LoVo (cell line): ENCODE measurements around the gene KCNH2.
A peak's percentile ranks its signal among the peaks of the same experiment; 100 is the strongest.
"Not testable (repeated sequence)": the region's sequence is repeated elsewhere in the genome, so short reads cannot be mapped to it uniquely, and the experiment has no call there.

Experiments used
- DNase-seq: peaks from one replicate; pipeline ENCODE4 v3.0.0-alpha.2; 2016; ENCODE audit warnings: low spot score

The KCNH2 gene

GRCh38 chr7:150978126-150978789, at the start of gene KCNH2:
Gene KCNH2, minus strand, starts transcription at chr7:150978321. Its CDS starts 408 bp downstream, at chr7:150977913.
- peak; percentile 46 for DNase-seq

GRCh38 chr7:151027728-151028130, 49.6 kb upstream of the KCNH2 start:
- DNase-seq, result not testable (repeated sequence)

- not testable (repeated sequence) for DNase-seq
Measured at GRCh38 chr7:151026771-151027727, 48.9 kb upstream of the KCNH2 start.

DNA sequence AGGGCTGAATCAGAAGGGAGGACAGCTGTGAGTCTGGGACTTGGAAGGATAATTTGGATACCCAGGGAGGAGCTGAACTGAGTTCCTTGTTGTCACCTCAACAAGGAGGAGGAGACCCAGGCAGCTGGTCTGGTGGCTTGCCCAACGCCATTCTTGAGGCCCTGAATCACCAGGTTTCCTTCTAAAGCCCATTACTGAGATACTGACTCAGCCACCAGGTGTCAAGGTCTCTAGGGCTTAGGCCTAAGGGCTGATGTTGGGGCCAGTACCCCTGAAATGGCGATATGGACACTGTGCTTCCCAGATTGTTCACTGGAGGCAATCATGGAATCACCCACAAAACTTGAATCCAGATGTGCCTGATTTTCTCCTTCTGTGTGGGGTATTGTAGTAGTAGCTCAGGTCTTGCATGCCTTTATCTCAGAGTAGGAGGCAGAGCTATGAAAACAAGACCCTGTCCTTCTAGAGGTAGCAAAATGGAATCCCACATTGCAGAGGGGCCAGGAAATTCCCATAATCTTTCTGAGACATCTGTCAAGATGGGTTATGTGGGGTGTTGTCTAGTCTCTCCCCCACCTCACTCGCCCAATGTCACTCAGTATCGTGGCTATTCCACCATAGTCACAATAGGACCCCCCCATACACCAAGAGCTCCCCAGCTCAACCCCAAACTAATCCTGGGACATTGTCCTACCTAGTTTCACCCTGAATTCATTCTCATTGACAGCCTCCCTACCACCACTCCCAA, 48.0 kb upstream of the KCNH2 start:
- peak; percentile 45 for DNase-seq

DNA sequence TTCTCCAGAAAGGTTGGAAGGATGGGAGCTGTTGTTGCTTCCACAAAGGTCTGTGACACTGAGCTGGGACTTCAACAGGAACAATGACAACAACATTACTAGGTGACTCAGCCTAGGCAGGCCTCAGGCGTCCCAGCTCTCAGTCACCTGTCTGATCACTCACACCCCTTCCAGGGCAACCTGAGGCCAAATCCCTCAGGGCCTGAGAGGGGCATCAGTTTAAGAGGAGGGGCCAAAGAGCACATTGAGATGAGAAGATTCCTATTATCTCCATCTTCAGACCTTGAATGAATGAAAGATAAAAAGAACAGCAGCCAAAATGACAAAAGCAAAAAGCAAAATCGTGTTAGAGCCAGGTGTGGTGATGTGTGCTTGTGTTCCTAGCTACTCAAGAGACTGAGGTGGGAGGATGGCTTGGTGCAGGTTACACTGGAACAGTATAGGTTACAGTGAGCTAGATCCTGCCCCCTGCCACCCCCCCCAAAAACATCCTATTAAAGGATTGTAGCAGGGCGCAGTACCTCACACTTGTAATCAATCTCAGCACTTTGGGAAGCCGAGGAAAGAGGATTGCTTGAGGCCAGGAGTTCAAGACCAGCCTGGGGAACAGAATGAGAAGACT, 46.4 kb upstream of the KCNH2 start, which contains the start of gene ATG9B:
Gene ATG9B (minus strand): TSS at position 60 of the 622 bp plus-strand sequence. CDS start 71 bp downstream, outside the sequence.
- DNase-seq, result no peak

DNA sequence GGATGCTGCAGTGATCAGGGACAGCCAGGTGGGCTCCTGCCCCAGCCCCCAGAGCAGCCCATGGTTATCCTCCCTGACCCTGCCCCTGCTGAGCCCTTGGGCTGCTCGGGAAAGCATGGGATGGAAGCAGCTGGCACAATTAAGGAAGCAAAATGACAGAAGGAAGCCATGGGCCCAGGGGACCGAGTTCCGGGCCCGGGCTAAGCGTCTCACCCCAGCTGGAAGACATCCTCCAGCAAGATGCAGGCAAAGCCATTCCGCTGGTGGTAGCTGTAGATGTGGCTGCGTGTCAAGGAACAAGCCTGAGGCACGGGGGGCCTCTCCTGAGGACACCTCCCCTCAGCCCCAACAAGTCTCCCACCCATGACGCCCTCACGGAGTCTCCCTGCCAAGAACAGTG, 45.1 kb upstream of the KCNH2 start:
- no peak for DNase-seq

GRCh38 chr7:151020231-151020630, 42.1 kb upstream of the KCNH2 start:
- no peak for DNase-seq

DNA sequence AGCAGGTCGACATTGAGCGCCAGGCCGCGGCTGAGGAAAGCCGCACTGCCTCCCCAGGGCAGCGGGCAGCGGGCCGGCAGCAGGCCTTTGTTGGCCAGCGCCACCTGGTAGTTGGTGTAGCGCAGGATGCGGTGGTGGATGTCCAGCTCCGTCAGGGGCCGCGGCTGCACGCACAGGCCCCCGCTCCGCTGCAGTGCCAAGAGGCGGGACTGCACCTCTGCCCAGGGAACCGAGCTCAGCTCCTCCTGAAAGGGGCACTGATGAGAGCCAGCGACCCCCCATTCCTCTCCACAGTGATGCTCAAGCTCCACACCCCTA, 41.0 kb upstream of the KCNH2 start:
- DNase-seq, result no peak

- no peak for DNase-seq
Measured at GRCh38 chr7:151018421-151019129, 40.5 kb upstream of the KCNH2 start.

GRCh38 chr7:151017953-151018420, 39.9 kb upstream of the KCNH2 start:
- DNase-seq, result peak; percentile 71

- no peak for DNase-seq
Measured at GRCh38 chr7:151017370-151017952, 39.3 kb upstream of the KCNH2 start.

GRCh38 chr7:151016942-151017341, 38.8 kb upstream of the KCNH2 start:
- no peak for DNase-seq

DNA sequence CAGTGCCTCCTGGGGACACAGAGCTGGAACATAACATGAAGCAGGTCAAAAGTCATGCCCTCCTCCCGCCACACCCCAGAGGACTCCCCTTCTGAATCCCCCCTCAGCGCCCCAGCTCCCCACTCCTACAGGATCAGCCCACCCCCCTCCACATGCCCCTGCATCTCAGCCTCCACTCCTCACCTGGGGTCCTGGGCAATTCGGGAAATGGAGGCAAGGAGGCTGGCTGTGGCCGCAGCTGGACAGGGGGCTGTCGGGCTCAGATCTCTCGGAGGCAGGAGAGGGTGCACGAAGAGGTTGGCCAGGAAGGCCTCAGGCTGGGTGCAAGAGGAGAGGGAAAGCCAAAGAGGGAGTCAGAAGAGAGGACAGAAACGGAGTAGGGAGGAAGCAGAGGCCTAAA, 38.4 kb upstream of the KCNH2 start:
- DNase-seq, result no peak

DNA sequence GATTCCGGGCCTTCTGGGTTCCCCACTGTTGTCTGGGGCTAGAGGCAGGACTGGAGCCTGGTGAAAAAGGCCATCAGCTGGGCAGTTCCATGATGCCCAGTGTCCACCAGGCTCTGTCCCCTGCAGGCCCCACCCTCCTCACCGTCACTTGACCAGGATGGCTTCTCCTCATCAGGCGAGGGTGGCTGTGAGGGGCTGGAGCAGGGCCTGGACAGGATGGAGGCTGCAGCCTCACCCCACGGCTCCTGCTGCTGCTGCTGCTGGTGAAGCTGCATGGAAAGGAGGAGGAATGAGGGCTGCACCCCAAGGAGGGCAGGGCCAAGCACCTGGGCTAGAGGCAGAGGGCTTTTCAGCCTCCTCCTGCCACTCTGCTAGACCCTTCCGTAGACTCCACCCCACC, 37.8 kb upstream of the KCNH2 start:
- DNase-seq, result no peak

DNA sequence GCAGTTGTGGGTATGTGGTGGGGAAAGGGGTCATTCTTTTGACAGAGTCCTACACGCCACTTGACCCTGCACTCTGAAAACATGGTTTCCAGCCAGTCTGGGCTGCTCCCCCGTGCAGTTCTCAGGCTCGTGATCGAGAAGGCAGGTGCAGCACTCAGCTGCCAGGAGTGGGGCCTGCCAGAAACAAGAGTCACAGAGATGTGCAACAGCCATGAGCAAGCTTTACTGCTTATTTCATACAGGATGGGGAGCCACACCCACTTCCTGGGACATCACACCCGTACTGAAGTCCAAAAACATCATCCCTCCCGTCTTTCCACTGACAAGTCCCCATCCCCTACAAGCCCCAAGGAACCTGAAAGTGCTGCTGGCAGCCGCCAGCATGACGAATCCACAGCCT, 36.8 kb upstream of the KCNH2 start:
- no peak for DNase-seq

GRCh38 chr7:151013733-151014497, 35.8 kb upstream of the KCNH2 start:
- DNase-seq, result no peak

- DNase-seq, result no peak
Measured at GRCh38 chr7:151013356-151013732, 35.2 kb upstream of the KCNH2 start.

DNA sequence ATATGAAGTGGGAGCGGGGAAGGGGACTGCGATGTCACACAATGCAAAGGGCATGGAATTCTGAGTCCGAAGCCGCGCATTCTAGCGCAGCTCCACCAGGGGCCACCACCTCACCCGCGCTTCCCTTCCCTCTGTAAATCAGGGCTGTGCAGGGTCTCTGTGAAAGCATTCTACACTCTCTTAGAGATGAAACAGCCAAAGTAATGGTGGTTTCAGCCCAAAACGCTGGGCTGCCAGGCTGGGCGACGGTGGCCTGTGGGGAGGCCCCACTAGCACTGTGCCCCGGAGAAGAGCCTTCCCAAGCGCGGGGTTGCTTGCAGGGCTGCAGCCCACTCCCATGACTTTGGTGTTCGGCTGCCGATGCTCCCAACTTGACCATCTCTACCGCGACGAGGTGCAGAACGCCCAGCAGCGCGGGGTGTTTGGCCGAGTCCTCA, 34.8 kb upstream of the KCNH2 start:
- DNase-seq, result no peak

- DNase-seq, result peak; percentile 46
Measured at GRCh38 chr7:151012031-151012692, 34.0 kb upstream of the KCNH2 start.

DNA sequence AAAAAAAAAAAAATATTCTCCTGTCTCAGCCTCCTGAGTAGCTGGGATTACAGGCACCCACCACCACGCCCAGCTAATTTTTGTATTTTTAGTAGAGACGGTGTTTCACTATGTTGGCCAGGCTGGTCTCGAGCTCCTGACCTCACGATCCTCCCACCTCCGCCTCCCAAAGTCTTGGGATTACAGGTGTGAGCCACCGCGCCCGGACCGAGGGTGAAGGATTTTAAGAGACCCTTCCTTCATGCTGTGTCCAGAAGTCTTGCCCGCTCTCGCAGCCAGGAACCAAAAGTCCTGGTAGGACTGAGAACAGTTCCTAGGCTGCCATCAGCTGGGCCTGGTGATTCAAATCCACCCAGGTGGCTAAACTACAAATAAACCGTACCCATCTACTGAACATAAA, 33.5 kb upstream of the KCNH2 start:
- DNase-seq, result not testable (repeated sequence)
